Activated naive CD4-positive, alpha-beta T cell treated with anti-CD3 and anti-CD28 coated beads, Interleukin-2, amount 10 ng/mL, durations not matched to agents 7 days and 5 days (primary cell): ENCODE measurements around the gene NTM.

Experiments used
- CTCF ChIA-PET: fragments of 350-600 bp; sonication (Branson Sonifier 250); formaldehyde crosslinking; loops from one replicate; lab custom pipeline; 2021; ENCODE audit warnings: antibody characterized with exemption; lab: Charles Lee
- DNase-seq: peaks from one replicate; pipeline ENCODE4 v3.0.0-alpha.2; 2020
- H3K27ac Mint-ChIP-seq: one replicate; pipeline ENCODE4 v1.8.0; 2021; ENCODE audit warnings: mild to moderate bottlenecking, moderate library complexity, mixed read lengths
- H3K27me3 Mint-ChIP-seq: one replicate; pipeline ENCODE4 v1.8.0; 2021; ENCODE audit warnings: mild to moderate bottlenecking, mixed read lengths
- H3K36me3 Mint-ChIP-seq: one replicate; pipeline ENCODE4 v1.8.0; 2021; ENCODE audit warnings: mixed read lengths
- H3K4me1 Mint-ChIP-seq: one replicate; pipeline ENCODE4 v1.8.0; 2021; ENCODE audit warnings: mixed read lengths
- H3K4me3 Mint-ChIP-seq: one replicate; pipeline ENCODE4 v1.8.0; 2021; ENCODE audit warnings: mild to moderate bottlenecking, moderate library complexity, mixed read lengths
- H3K9me3 Mint-ChIP-seq: one replicate; pipeline ENCODE4 v1.8.0; 2021; ENCODE audit warnings: mixed read lengths

Gene NTM

GRCh38 chr11:131499199-131499598 is 128.8 kb downstream of the NTM start:
- H3K27me3 Mint-ChIP-seq, result no peaks in the 10 kb centered on the region
- no peaks in the 10 kb centered on the region for H3K36me3 Mint-ChIP-seq
- H3K4me1 Mint-ChIP-seq, result no peaks in the 10 kb centered on the region
- CTCF ChIA-PET, result no interaction called here
- H3K4me3 Mint-ChIP-seq, result no peak overlapping the region
- no peak for DNase-seq
- no peak overlapping the region for H3K27ac Mint-ChIP-seq
- peaks cover 14% of the 10 kb centered on the region for H3K9me3 Mint-ChIP-seq

GRCh38 chr11:131503017-131503416 is 132.6 kb downstream of the NTM start:
- H3K27ac Mint-ChIP-seq, result no peak overlapping the region
- H3K9me3 Mint-ChIP-seq, result peaks cover 14% of the 10 kb centered on the region
- no peak for DNase-seq
- H3K36me3 Mint-ChIP-seq, result no peaks in the 10 kb centered on the region
- H3K4me3 Mint-ChIP-seq, result no peak overlapping the region
- CTCF ChIA-PET, result no interaction called here
- H3K27me3 Mint-ChIP-seq, result no peaks in the 10 kb centered on the region
- no peaks in the 10 kb centered on the region for H3K4me1 Mint-ChIP-seq

GRCh38 chr11:131504199-131504949 is 134.0 kb downstream of the NTM start:
- H3K27me3 Mint-ChIP-seq, result no peaks in the 10 kb centered on the region

GRCh38 chr11:131506348-131506747 is 135.9 kb downstream of the NTM start:
- no peak overlapping the region for H3K27ac Mint-ChIP-seq
- no peaks in the 10 kb centered on the region for H3K27me3 Mint-ChIP-seq
- peaks cover 8% of the 10 kb centered on the region for H3K9me3 Mint-ChIP-seq
- no peaks in the 10 kb centered on the region for H3K4me1 Mint-ChIP-seq
- no peak for DNase-seq
- CTCF ChIA-PET, result no interaction called here
- no peaks in the 10 kb centered on the region for H3K36me3 Mint-ChIP-seq
- no peak overlapping the region for H3K4me3 Mint-ChIP-seq

More at GRCh38 chr11:131504199-131504949, 134.0 kb downstream of the NTM start:
- no peaks in the 10 kb centered on the region for H3K4me1 Mint-ChIP-seq
- H3K4me3 Mint-ChIP-seq, result no peak overlapping the region
- peaks cover 14% of the 10 kb centered on the region for H3K9me3 Mint-ChIP-seq
- DNase-seq, result no peak
- no peak overlapping the region for H3K27ac Mint-ChIP-seq
- CTCF ChIA-PET, result no interaction called here
- H3K36me3 Mint-ChIP-seq, result no peaks in the 10 kb centered on the region

GRCh38 chr11:131510662-131511061 is 140.2 kb downstream of the NTM start:
- no peaks in the 10 kb centered on the region for H3K36me3 Mint-ChIP-seq
- no peak overlapping the region for H3K27ac Mint-ChIP-seq
- H3K4me3 Mint-ChIP-seq, result no peak overlapping the region
- H3K4me1 Mint-ChIP-seq, result no peaks in the 10 kb centered on the region
- CTCF ChIA-PET, result no interaction called here
- DNase-seq, result no peak
- no peaks in the 10 kb centered on the region for H3K27me3 Mint-ChIP-seq
- no peaks in the 10 kb centered on the region for H3K9me3 Mint-ChIP-seq

- H3K9me3 Mint-ChIP-seq, result no peaks in the 10 kb centered on the region
- CTCF ChIA-PET, result no interaction called here
- DNase-seq, result no peak
- H3K27ac Mint-ChIP-seq, result no peak overlapping the region
- H3K4me1 Mint-ChIP-seq, result no peaks in the 10 kb centered on the region
- H3K4me3 Mint-ChIP-seq, result no peak overlapping the region
- no peaks in the 10 kb centered on the region for H3K36me3 Mint-ChIP-seq
- H3K27me3 Mint-ChIP-seq, result no peaks in the 10 kb centered on the region
These were observed 141.4 kb downstream of the NTM start for GRCh38 chr11:131511794-131512193.

GRCh38 chr11:131512228-131512627 is 141.8 kb downstream of the NTM start:
- CTCF ChIA-PET, result no interaction called here
- H3K36me3 Mint-ChIP-seq, result no peaks in the 10 kb centered on the region
- no peaks in the 10 kb centered on the region for H3K27me3 Mint-ChIP-seq
- H3K9me3 Mint-ChIP-seq, result no peaks in the 10 kb centered on the region
- H3K27ac Mint-ChIP-seq, result no peak overlapping the region
- no peak for DNase-seq
- no peaks in the 10 kb centered on the region for H3K4me1 Mint-ChIP-seq
- no peak overlapping the region for H3K4me3 Mint-ChIP-seq

GRCh38 chr11:131514062-131514461 is 143.6 kb downstream of the NTM start:
- Mint-ChIP-seq H3K4me1 (no peaks in the 10 kb centered on the region), H3K27ac (no peak overlapping the region), H3K27me3 (no peaks in the 10 kb centered on the region), H3K9me3 (no peaks in the 10 kb centered on the region), H3K4me3 (no peak overlapping the region), H3K36me3 (no peaks in the 10 kb centered on the region)
- no peak for DNase-seq
- CTCF ChIA-PET, result no interaction called here

GRCh38 chr11:131518305-131518838 is 148.0 kb downstream of the NTM start:
- Mint-ChIP-seq H3K4me1 (no peaks in the 10 kb centered on the region), H3K27ac (no peak overlapping the region), H3K36me3 (no peaks in the 10 kb centered on the region), H3K9me3 (no peaks in the 10 kb centered on the region), H3K4me3 (no peak overlapping the region), H3K27me3 (no peaks in the 10 kb centered on the region)
- no peak for DNase-seq
- CTCF ChIA-PET, result interaction anchor here (0.7 to 1.1 kb wide), 2 partner anchors 9 to 156 kb away, joined by 3 read pairs; no protein-coding TSS in a partner anchor

GRCh38 chr11:131522851-131523250 is 152.4 kb downstream of the NTM start:
- CTCF ChIA-PET, result no interaction called here
- H3K4me3 Mint-ChIP-seq, result no peak overlapping the region
- H3K36me3 Mint-ChIP-seq, result no peaks in the 10 kb centered on the region
- DNase-seq, result no peak
- no peaks in the 10 kb centered on the region for H3K27me3 Mint-ChIP-seq
- H3K9me3 Mint-ChIP-seq, result no peaks in the 10 kb centered on the region
- no peak overlapping the region for H3K27ac Mint-ChIP-seq
- H3K4me1 Mint-ChIP-seq, result no peaks in the 10 kb centered on the region

GRCh38 chr11:131530407-131530806 is 160.0 kb downstream of the NTM start:
- Mint-ChIP-seq H3K36me3 (no peaks in the 10 kb centered on the region), H3K9me3 (no peaks in the 10 kb centered on the region), H3K4me3 (no peak overlapping the region), H3K4me1 (no peaks in the 10 kb centered on the region), H3K27ac (no peak overlapping the region), H3K27me3 (no peaks in the 10 kb centered on the region)
- no peak for DNase-seq
- CTCF ChIA-PET, result no interaction called here

GRCh38 chr11:131533149-131533548 is 162.7 kb downstream of the NTM start:
- no peaks in the 10 kb centered on the region for H3K4me1 Mint-ChIP-seq
- H3K4me3 Mint-ChIP-seq, result no peak overlapping the region
- CTCF ChIA-PET, result no interaction called here
- H3K9me3 Mint-ChIP-seq, result no peaks in the 10 kb centered on the region
- no peak overlapping the region for H3K27ac Mint-ChIP-seq
- DNase-seq, result no peak
- no peaks in the 10 kb centered on the region for H3K36me3 Mint-ChIP-seq
- no peaks in the 10 kb centered on the region for H3K27me3 Mint-ChIP-seq

- DNase-seq, result no peak
- no peaks in the 10 kb centered on the region for H3K36me3 Mint-ChIP-seq
- H3K4me3 Mint-ChIP-seq, result no peak overlapping the region
- no peaks in the 10 kb centered on the region for H3K9me3 Mint-ChIP-seq
- no peak overlapping the region for H3K27ac Mint-ChIP-seq
- H3K4me1 Mint-ChIP-seq, result no peaks in the 10 kb centered on the region
- no peaks in the 10 kb centered on the region for H3K27me3 Mint-ChIP-seq
- CTCF ChIA-PET, result no interaction called here
These were observed 163.6 kb downstream of the NTM start for GRCh38 chr11:131533998-131534397.

GRCh38 chr11:131534611-131535010 is 164.2 kb downstream of the NTM start:
- Mint-ChIP-seq H3K4me1 (no peaks in the 10 kb centered on the region), H3K9me3 (no peaks in the 10 kb centered on the region), H3K27me3 (no peaks in the 10 kb centered on the region), H3K36me3 (no peaks in the 10 kb centered on the region), H3K4me3 (no peak overlapping the region), H3K27ac (no peak overlapping the region)
- DNase-seq, result no peak
- CTCF ChIA-PET, result no interaction called here

GRCh38 chr11:131536159-131536558 is 165.7 kb downstream of the NTM start:
- no peak for DNase-seq
- H3K4me1 Mint-ChIP-seq, result no peaks in the 10 kb centered on the region
- H3K27ac Mint-ChIP-seq, result no peak overlapping the region
- H3K36me3 Mint-ChIP-seq, result no peaks in the 10 kb centered on the region
- CTCF ChIA-PET, result no interaction called here
- no peaks in the 10 kb centered on the region for H3K9me3 Mint-ChIP-seq
- H3K27me3 Mint-ChIP-seq, result no peaks in the 10 kb centered on the region
- H3K4me3 Mint-ChIP-seq, result no peak overlapping the region
